GM12865 (cell line): ENCODE data around the gene CACNA1S.

Source experiments
- DNase-seq: peaks from one replicate; pipeline ENCODE4 v3.0.0; 2010; ENCODE audit warnings: low read depth
- H3K4me3 ChIP-seq: 2 replicates; pipeline ENCODE4 v1.5.1; 2011; ENCODE audit warnings: mild to moderate bottlenecking, low read depth, low read length, control low read depth
- TF ChIP-seq, protein P1 (sequence below): IDR thresholded peaks from 2 replicates; pipeline ENCODE4 v1.5.1; 2011; ENCODE audit warnings: low read length, control low read depth, low read depth, inconsistent platforms; ENCODE audit not compliant: insufficient read depth; ENCODE audit errors: missing control alignments

The CACNA1S gene

DNA sequence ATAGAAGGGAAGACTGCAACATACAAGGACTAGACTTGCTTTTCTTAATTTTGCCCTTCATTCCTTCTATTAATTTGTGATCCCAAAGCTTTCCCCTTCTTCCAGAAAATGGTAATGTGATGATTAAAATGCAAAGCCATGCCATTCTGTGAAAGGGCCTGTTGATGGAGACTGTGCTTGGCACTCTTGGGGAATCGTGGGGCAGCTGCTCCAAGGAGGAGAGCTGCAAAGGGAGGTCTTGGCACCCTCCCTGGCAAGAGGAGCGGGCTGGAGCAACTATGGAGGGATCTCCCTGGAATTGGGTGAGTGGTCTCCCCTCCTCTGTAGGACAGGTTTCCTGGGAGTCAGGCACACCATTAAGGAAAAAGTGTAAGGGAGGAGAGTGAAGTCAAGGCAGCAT lies 16.6 kb downstream of the CACNA1S start:
- TF ChIP-seq, protein P1, sequence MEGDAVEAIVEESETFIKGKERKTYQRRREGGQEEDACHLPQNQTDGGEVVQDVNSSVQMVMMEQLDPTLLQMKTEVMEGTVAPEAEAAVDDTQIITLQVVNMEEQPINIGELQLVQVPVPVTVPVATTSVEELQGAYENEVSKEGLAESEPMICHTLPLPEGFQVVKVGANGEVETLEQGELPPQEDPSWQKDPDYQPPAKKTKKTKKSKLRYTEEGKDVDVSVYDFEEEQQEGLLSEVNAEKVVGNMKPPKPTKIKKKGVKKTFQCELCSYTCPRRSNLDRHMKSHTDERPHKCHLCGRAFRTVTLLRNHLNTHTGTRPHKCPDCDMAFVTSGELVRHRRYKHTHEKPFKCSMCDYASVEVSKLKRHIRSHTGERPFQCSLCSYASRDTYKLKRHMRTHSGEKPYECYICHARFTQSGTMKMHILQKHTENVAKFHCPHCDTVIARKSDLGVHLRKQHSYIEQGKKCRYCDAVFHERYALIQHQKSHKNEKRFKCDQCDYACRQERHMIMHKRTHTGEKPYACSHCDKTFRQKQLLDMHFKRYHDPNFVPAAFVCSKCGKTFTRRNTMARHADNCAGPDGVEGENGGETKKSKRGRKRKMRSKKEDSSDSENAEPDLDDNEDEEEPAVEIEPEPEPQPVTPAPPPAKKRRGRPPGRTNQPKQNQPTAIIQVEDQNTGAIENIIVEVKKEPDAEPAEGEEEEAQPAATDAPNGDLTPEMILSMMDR, result no peak
- no peak for DNase-seq
- no peak overlapping the region for H3K4me3 ChIP-seq

DNA sequence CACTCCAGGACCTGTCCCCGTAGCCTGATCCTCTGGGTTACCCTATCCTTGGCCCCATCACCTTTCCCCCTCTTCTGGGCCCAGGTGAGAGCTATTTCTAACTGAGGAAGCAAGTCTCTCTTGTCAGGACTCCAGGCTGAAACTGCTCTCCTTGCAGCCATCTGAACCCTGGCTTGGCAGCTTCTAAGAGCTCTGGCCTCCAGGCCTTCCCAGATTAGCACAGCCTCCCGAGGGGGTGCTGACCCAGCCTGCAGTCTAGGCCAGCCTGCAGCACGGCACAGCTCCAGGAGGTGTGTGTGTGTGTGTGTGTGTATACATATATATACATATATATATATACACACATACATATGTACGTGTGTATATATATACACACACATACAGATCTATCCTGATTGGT lies 17.4 kb downstream of the CACNA1S start:
- no peak for DNase-seq
- no peak overlapping the region for H3K4me3 ChIP-seq
- TF ChIP-seq, protein P1, result no peak

DNA sequence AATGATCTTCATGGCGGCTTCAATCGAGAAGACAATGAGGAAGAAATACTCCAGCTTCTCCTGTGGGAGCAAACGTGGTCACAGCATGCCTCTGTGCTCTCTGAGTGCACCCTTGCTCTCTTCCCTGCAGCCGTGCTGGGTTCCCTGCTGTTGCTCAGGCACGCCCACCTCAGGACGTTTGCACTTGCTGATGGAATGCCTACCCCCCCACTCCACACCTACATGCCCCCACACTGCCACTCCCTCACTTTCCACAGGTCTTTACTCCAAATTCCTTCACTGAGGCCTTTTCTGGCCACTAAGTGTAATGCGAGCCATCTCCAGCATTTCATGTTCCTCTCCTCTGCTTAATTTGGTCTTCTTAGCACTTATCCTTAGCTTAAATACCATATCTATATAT lies 18.3 kb downstream of the CACNA1S start:
- no peak overlapping the region for H3K4me3 ChIP-seq
- no peak for DNase-seq
- TF ChIP-seq, protein P1, result no peak

DNA sequence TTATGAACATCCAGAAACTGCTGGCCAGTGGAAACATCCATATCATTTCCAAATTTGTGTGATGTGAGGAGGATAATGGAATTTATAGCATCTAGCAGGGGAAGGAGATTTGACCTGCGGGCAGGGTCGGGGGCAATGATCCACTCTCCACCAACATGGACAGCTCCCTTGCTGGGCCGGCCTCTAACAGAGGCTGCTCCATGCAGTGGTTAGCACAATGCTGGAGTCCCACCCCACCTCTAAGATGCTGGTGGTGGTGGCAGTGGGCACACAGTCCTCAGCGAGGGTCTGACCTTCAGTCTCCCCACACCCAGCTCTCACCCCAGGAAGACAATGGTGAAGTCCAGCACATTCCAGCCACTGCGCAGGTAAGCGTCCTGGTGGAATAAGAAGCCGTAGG lies 18.7 kb downstream of the CACNA1S start:
- TF ChIP-seq, protein P1, result no peak
- H3K4me3 ChIP-seq, result no peak overlapping the region
- DNase-seq, result no peak

DNA sequence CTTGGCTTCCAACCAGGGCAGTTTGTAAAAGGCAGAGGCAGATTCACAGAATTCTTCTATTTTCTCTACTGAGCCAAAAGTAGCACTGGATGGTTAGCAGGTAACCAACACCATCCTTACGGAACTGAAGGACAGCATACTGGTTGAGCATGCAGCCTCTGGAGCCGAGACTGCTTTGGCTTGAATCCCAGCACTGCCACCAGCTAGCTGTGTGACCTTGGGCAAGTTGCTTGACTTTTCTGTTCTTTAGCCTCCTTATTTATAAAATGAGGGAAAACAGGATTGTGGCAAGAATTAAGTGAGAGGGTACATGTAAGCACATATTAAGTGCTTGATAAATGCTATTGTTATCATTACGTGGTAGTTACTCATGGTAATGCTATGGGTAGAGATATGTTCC lies 19.5 kb downstream of the CACNA1S start:
- no peak for DNase-seq
- H3K4me3 ChIP-seq, result no peak overlapping the region
- TF ChIP-seq, protein P1, result no peak

DNA sequence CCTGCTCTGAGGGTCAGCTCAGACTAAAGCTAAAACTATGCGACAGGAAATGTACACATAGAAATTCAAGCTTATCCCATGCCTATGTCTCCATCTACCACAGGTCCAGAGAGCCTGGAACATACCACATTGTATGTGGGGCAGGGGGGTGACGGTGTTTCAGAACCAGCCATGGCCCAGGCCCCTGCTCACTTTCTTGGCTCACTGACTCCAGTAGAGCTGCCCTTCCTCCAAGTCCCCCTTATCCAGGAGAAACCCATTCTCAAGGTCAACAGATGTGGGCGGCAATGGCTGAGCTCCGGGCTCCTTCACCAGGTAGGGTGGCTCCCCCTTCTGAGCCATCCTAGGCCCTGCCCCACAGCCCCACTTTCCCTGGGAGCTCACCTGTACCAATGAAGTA lies 21.0 kb downstream of the CACNA1S start:
- TF ChIP-seq, protein P1, result no peak
- H3K4me3 ChIP-seq, result no peak overlapping the region
- no peak for DNase-seq

DNA sequence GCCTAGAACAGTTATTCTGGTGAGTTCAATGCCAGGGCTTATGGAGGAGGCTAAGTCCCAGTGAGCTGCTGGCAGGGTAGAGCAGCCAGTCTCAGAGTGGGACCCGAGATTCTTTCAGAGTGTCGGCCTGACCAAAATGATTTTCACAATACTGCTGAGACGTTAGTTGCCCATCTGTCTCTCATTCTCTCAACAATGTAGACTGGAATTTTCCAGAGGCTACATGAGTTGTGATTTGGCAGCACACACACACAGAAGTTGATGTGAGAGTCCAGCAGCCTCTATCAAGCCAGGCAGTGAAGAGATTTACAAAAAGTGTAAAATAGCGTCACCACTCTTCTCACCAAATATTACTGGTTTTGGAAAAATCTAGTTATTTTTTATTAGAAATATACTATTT lies 21.7 kb downstream of the CACNA1S start:
- TF ChIP-seq, protein P1, result no peak
- no peak overlapping the region for H3K4me3 ChIP-seq
- no peak for DNase-seq
